WI38 (cell line): ENCODE results near the gene ZNF23.

Source experiments
- H3K4me3 ChIP-seq: 2 replicates; pipeline ENCODE4 v1.5.1; 2011; ENCODE audit warnings: low read depth, mild to moderate bottlenecking, control low read depth, low read length
- CTCF ChIP-seq: IDR thresholded peaks from 2 replicates; pipeline ENCODE4 v1.5.1; 2012; ENCODE audit warnings: low read depth, mild to moderate bottlenecking, control low read depth, low read length

The ZNF23 gene

GRCh38 chr16:71453036-71453435 is 9.0 kb downstream of the ZNF23 start:
- TF ChIP-seq CTCF, result no peak
- H3K4me3 ChIP-seq, result no peak overlapping the region

GRCh38 chr16:71449020-71449419 is 13.0 kb downstream of the ZNF23 start:
- TF ChIP-seq CTCF, result no peak
- H3K4me3 ChIP-seq, result no peak overlapping the region

GRCh38 chr16:71448274-71448866 is 13.7 kb downstream of the ZNF23 start:
- TF ChIP-seq CTCF, result no peak

GRCh38 chr16:71443714-71444113 is 18.3 kb downstream of the ZNF23 start:
- TF ChIP-seq CTCF, result no peak
- H3K4me3 ChIP-seq, result no peak overlapping the region

More at GRCh38 chr16:71448274-71448866, 13.7 kb downstream of the ZNF23 start:
- H3K4me3 ChIP-seq, result no peak overlapping the region

GRCh38 chr16:71442051-71442440 is 20.0 kb downstream of the ZNF23 start, which contains the start of gene TLE7:
TSS of gene TLE7 (minus strand) at chr16:71442054. CDS start at chr16:71433324, 8,730 bp downstream.
- no peak within 1 kb of the TSS for H3K4me3 ChIP-seq
- no peak for TF ChIP-seq CTCF

- no peak for TF ChIP-seq CTCF
- no peak overlapping the region for H3K4me3 ChIP-seq
Measured at GRCh38 chr16:71441348-71442050, 20.5 kb downstream of the ZNF23 start.

GRCh38 chr16:71440669-71441347 is 21.2 kb downstream of the ZNF23 start:
- TF ChIP-seq CTCF, result no peak
- no peak overlapping the region for H3K4me3 ChIP-seq
